IPS-20b (cell line): Measurements from ENCODE around the gene FABP7.

Experiments used
- H3K27ac ChIP-seq: one replicate; pipeline ENCODE4 v1.5.1; 2013; ENCODE audit warnings: low read length
- H3K27me3 ChIP-seq: 2 replicates; pipeline ENCODE4 v1.6.1; 2013; ENCODE audit warnings: mild to moderate bottlenecking, low read length, inconsistent platforms; ENCODE audit not compliant: insufficient read depth
- H3K36me3 ChIP-seq: 2 replicates; pipeline ENCODE4 v1.6.1; 2013; ENCODE audit warnings: low read depth, mild to moderate bottlenecking, inconsistent platforms, low read length, moderate library complexity; ENCODE audit not compliant: insufficient read depth
- H3K4me1 ChIP-seq: 2 replicates; pipeline ENCODE4 v1.6.1; 2013; ENCODE audit warnings: mild to moderate bottlenecking, control low read depth, inconsistent platforms, low read length, moderate library complexity; ENCODE audit not compliant: insufficient read depth
- H3K4me3 ChIP-seq: 2 replicates; pipeline ENCODE4 v1.5.1; 2013; ENCODE audit warnings: mild to moderate bottlenecking, low read length, inconsistent platforms
- H3K9ac ChIP-seq: 2 replicates; pipeline ENCODE4 v1.6.1; 2013; ENCODE audit warnings: low read depth, mild to moderate bottlenecking, inconsistent platforms, low read length, moderate library complexity
- H3K9me3 ChIP-seq: 2 replicates; pipeline ENCODE4 v1.6.1; 2013; ENCODE audit warnings: mild to moderate bottlenecking, low read depth, low read length, inconsistent platforms; ENCODE audit not compliant: insufficient read depth

FABP7 gene

GRCh38 chr6:122766256-122766655, 13.3 kb upstream of the FABP7 start:
- H3K36me3 ChIP-seq: no peaks in the 10 kb centered on the region
- H3K4me1 ChIP-seq: 0 out of 2 replicates have a peak, but pooled peaks cover 3% of the 10 kb centered on the region
- H3K27ac ChIP-seq: no peak overlapping the region
- no peaks in the 10 kb centered on the region for H3K27me3 ChIP-seq
- H3K4me3 ChIP-seq: no peak overlapping the region
- no peak overlapping the region for H3K9ac ChIP-seq
- H3K9me3 ChIP-seq: no peaks in the 10 kb centered on the region

DNA sequence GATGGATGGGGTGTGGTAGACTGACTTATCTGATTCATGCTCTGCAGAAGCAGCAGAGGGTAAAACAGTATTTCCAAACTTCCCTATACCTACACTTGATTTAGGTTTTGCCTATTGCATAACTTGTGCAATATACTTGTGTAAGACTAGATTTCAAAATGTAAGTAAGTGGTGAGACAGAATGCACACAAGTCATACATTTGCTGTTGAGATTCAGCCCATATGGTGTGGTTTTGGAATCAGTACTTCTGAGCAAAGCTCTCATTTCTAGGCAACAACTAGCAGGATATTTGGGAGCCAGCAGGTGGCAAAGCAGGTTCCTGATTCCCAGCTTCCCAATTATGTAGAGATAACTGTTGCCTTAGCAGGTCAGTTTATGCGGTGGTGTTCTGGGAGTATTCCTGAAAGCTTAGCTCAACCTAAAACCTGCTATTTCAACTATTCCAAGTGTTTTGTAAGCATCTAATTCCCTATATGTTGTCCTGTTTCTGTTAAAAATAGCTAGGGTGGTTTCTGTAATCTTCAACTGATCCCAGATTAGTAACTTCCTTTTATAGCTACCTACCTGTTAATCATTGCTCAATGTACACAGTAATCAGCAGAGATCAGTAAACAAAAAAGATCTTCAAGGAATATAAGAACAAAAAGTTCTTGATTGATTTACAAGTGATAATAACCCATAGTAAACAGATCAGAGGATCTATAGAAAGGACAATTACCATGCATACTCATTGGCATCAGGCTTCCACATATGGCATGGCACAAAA, 8.5 kb upstream of the FABP7 start:
- no peaks in the 10 kb centered on the region for H3K36me3 ChIP-seq

DNA sequence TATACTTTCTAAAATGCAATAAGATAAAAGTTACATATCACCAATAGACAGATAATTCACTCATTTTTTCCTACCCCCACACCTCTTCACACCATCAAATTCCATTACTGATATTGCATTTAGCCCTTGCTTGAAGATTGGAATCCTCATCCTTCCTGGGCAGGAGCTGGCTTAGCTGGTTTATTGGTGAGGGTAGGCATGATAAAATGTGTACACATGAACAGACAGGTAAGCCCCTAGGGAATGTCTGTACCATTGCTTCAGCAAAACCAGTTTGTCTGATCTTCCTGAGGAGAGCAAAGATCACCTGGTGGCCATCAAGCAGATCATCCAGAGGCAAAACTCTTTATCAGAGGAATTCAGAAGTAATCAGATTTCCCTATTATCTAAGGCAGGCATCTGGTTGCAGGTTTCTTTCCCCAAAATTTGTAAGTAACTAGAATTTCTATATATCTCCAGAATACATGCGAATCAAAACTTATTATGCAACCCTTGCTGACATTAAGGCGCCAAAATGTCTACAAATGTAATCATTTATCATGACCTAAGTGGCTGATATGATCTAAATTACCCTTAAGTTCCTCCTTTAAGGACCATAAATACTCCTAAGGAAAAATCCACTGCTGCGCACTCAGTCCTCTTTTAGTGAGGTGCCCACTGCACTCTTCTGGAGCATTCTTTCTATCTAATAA, 6.6 kb upstream of the FABP7 start:
- H3K4me1 ChIP-seq: peaks cover 3% of the 10 kb centered on the region; the same call in 1 of the 2 replicates
- no peak overlapping the region for H3K9ac ChIP-seq
- no peak overlapping the region for H3K27ac ChIP-seq
- H3K4me3 ChIP-seq: no peak overlapping the region
- no peaks in the 10 kb centered on the region for H3K9me3 ChIP-seq
- H3K27me3 ChIP-seq: no peaks in the 10 kb centered on the region
- H3K36me3 ChIP-seq: no peaks in the 10 kb centered on the region

More for the DNA sequence above, 8.5 kb upstream of the FABP7 start:
- Histone ChIP-seq H3K9me3 (no peaks in the 10 kb centered on the region), H3K4me1 (0 out of 2 replicates have a peak, but pooled peaks cover 3% of the 10 kb centered on the region), H3K4me3 (no peak overlapping the region), H3K9ac (no peak overlapping the region), H3K27me3 (no peaks in the 10 kb centered on the region), H3K27ac (no peak overlapping the region)

- Histone ChIP-seq H3K27me3 (no peaks in the 10 kb centered on the region), H3K27ac (no peak overlapping the region), H3K36me3 (no peaks in the 10 kb centered on the region), H3K9me3 (no peaks in the 10 kb centered on the region), H3K4me3 (no peak overlapping the region), H3K4me1 (peaks cover 18% of the 10 kb centered on the region; the same call in 1 of the 2 replicates), H3K9ac (no peak overlapping the region)
Observed at GRCh38 chr6:122775975-122776374, 3.5 kb upstream of the FABP7 start.

DNA sequence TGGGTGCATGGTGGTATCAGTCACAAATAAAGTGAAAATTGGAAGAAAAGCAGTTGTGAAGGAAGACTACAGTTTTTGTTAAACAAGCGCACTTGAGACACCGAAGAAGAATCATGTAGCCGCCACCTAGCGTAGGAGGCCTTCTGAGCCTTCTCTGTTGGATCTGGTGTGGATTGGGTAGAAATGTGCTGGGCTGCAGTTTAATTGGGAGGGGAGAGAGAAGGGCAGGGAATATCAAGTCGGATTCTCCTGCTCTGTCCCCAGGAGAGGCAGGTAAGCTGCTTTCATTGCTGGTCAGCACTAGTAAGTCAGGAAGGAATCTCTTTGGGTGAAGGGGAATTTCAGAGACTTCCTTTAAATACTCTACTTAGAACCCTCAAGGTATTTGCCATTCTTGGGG, 1.2 kb upstream of the FABP7 start:
- Histone ChIP-seq H3K4me1 (peaks cover 22% of the 10 kb centered on the region; the same call in 1 of the 2 replicates), H3K4me3 (peak overlapping the region; percentile 47; the same call in 1 of the 2 replicates), H3K9me3 (no peaks in the 10 kb centered on the region), H3K36me3 (no peaks in the 10 kb centered on the region), H3K9ac (peak overlapping the region; percentile 31; the same call in 1 of the 2 replicates), H3K27ac (no peak overlapping the region), H3K27me3 (no peaks in the 10 kb centered on the region)

GRCh38 chr6:122778985-122779661, 393 bp upstream of the FABP7 start:
- no peaks in the 10 kb centered on the region for H3K9me3 ChIP-seq
- H3K27ac ChIP-seq: peak overlapping the region; percentile 18
- H3K27me3 ChIP-seq: no peaks in the 10 kb centered on the region
- peaks cover 22% of the 10 kb centered on the region; the same call in 1 of the 2 replicates for H3K4me1 ChIP-seq
- H3K36me3 ChIP-seq: no peaks in the 10 kb centered on the region
- H3K4me3 ChIP-seq: peak overlapping the region; percentile 47
- H3K9ac ChIP-seq: peak overlapping the region; percentile 31; the same call in 1 of the 2 replicates

GRCh38 chr6:122780114-122780513, 598 bp downstream of the FABP7 start:
- peaks cover 22% of the 10 kb centered on the region; the same call in 1 of the 2 replicates for H3K4me1 ChIP-seq
- H3K27me3 ChIP-seq: no peaks in the 10 kb centered on the region
- peak overlapping the region; percentile 47 for H3K4me3 ChIP-seq
- H3K9me3 ChIP-seq: no peaks in the 10 kb centered on the region
- H3K9ac ChIP-seq: peak overlapping the region; percentile 7; the same call in 1 of the 2 replicates
- H3K36me3 ChIP-seq: no peaks in the 10 kb centered on the region
- H3K27ac ChIP-seq: no peak overlapping the region

- Histone ChIP-seq H3K36me3 (no peaks in the 10 kb centered on the region), H3K4me3 (no peak overlapping the region), H3K27me3 (0 out of 2 replicates have a peak, but pooled peaks cover under 1% of the 10 kb centered on the region), H3K27ac (no peak overlapping the region), H3K4me1 (peaks cover 27% of the 10 kb centered on the region; the same call in 1 of the 2 replicates), H3K9ac (no peak overlapping the region), H3K9me3 (no peaks in the 10 kb centered on the region)
Observed at GRCh38 chr6:122781716-122782115, 2.2 kb downstream of the FABP7 start.

DNA sequence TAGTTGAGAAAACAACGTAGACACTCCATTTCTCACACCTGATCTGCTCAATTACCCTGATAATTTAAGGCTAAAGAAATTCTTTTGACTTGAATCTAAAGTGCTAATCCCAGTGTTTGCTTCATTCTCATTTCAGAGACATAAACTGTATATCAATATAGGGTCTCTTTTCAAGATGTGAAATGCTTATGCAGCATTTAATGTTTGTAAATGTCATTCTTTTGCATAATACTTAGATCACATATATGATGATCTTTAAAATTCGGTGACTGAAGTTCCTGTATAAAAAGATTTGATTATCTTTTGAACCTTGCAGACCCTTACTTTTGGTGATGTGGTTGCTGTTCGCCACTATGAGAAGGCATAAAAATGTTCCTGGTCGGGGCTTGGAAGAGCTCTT, 3.9 kb downstream of the FABP7 start:
- Histone ChIP-seq H3K36me3 (no peaks in the 10 kb centered on the region), H3K9me3 (no peaks in the 10 kb centered on the region), H3K9ac (no peak overlapping the region)

DNA sequence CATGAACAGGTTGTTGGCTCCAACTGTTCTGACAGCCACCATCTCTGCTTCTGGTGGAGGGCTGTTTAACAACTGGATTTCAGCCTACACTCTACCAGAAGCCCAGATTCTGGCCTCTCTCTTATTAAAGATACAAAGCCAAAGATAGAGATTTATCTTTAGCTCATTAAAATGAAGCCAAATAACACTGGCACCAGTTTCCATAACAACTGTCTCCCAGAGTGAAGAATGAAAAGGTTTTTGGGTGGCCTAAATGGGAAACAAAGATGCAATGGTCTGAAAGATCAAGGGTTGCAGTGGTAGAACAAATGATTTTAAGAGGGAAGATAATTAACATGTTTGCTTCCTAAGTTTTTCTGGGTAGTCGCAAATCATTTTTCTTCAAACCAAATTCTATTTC, 6.4 kb downstream of the FABP7 start:
- peaks cover 30% of the 10 kb centered on the region for H3K27me3 ChIP-seq
- H3K4me1 ChIP-seq: peaks cover 29% of the 10 kb centered on the region; the same call in 1 of the 2 replicates
- H3K9me3 ChIP-seq: no peaks in the 10 kb centered on the region
- H3K36me3 ChIP-seq: no peaks in the 10 kb centered on the region
- H3K4me3 ChIP-seq: no peak overlapping the region
- H3K9ac ChIP-seq: no peak overlapping the region
- no peak overlapping the region for H3K27ac ChIP-seq

More for the DNA sequence above, 3.9 kb downstream of the FABP7 start:
- no peak overlapping the region for H3K27ac ChIP-seq
- peaks cover 31% of the 10 kb centered on the region; the same call in 1 of the 2 replicates for H3K4me1 ChIP-seq
- H3K4me3 ChIP-seq: no peak overlapping the region
- peaks cover 17% of the 10 kb centered on the region for H3K27me3 ChIP-seq

DNA sequence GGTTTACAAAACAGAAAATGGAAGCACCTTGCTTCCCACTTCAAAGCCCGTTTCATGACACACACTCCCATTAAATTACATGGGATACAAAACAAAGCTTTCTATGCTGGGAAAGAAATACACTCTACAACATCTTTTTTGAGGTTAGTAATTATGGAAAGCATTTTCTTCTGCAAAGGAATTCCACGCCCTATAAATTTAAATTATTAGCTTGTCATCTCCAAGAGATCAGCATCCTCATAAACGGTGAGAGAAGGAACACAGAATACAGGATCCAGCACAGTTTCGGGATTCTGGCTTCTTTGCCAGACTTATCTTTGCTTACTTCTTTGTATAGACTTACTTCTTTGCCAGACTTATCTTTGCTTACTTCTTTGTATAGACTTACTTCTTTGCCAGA, 8.2 kb downstream of the FABP7 start:
- Histone ChIP-seq H3K4me1 (peaks cover 30% of the 10 kb centered on the region; the same call in 1 of the 2 replicates), H3K27ac (no peak overlapping the region), H3K36me3 (no peaks in the 10 kb centered on the region), H3K9me3 (no peaks in the 10 kb centered on the region), H3K9ac (no peak overlapping the region), H3K4me3 (no peak overlapping the region), H3K27me3 (peaks cover 35% of the 10 kb centered on the region)
